Measurements from ENCODE around the gene MLLT3.

DNA sequence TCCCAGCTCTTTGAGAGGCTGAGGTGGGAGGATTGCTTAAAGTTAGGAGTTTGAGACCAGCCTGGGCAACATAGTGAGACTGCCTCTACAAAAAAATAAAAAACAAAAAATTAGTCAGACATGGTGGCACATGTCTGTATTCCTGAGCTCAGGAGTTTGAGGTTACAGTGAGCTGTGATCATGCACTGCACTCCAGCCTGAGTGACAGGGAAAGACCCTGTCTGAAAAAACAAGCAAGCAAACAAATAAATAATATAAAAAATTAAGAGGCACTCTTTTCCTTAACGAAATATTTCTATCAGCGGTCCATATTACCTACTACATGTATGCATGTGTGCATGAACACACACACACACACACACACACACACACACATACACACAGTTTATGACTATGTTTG is 40.8 kb upstream of the MLLT3 start:
- TF ChIP-seq, protein P1, sequence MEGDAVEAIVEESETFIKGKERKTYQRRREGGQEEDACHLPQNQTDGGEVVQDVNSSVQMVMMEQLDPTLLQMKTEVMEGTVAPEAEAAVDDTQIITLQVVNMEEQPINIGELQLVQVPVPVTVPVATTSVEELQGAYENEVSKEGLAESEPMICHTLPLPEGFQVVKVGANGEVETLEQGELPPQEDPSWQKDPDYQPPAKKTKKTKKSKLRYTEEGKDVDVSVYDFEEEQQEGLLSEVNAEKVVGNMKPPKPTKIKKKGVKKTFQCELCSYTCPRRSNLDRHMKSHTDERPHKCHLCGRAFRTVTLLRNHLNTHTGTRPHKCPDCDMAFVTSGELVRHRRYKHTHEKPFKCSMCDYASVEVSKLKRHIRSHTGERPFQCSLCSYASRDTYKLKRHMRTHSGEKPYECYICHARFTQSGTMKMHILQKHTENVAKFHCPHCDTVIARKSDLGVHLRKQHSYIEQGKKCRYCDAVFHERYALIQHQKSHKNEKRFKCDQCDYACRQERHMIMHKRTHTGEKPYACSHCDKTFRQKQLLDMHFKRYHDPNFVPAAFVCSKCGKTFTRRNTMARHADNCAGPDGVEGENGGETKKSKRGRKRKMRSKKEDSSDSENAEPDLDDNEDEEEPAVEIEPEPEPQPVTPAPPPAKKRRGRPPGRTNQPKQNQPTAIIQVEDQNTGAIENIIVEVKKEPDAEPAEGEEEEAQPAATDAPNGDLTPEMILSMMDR (IDR thresholded peaks at IDR 0.05; ENCODE audit: insufficient read depth, low read length, poor library complexity, severe bottlenecking), result no peak
- no peak for TF ChIP-seq EZH2phosphoT487 (conservative IDR thresholded peaks at IDR 0.05; ENCODE audit: low read length)

Data from SU-DHL-6 (cell line).